Measurements from ENCODE around the gene FMNL2. TPM values are rescaled to one million over a fixed set of nuclear protein-coding genes. Genes with fewer than 3 reads are reported as not detected.

FMNL2 gene
- polyA plus RNA-seq, 12 donors, result 18.6 to 49.7 (median 26.7) TPM; not detected in 1

DNA sequence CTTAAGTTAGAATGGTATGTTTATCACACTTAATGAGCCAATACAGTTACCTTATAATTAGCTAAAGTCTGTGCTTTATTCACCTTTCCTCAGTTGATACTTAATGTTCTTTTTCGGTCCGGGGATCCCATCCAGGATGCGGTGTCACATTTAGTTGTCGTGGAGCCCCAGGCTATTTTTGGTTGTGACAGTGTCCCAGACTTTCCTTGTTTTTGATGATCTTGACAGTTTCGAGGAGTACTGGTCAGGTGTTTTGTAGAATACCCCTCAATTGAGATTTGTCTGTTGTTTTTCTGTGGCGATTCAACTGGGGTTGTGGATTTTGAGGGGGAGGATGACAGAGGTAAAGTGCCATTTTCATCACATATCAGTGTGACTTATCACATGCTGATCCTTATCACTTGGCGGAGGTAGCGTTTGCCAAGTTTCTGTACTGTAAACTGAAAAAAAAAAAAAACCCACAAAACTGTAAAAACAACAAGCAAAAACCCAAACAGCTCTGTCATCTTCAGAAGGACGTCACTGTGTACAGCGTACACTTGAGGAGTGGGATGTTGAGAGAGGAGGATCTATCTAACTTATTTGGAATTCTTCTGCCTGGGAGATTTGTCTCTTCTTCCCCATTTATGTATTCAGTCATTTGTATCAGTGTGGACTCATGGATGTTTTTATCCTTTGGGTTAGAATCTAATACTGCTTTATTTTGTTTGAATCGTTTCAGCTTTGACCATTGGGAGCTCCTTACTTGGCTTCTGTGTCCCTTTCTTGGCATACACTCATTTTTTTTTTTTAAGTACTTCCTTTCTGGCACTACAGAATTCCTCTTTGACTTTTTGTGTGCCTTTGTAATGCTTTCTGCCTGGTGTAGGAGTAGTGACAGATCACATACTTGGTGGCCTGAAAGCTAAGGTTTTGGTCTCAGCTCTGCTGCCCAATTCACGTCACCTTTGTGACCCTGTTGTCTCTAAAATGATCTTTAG lies 68.1 kb downstream of the FMNL2 start:
- DNase-seq, result no peak

DNA sequence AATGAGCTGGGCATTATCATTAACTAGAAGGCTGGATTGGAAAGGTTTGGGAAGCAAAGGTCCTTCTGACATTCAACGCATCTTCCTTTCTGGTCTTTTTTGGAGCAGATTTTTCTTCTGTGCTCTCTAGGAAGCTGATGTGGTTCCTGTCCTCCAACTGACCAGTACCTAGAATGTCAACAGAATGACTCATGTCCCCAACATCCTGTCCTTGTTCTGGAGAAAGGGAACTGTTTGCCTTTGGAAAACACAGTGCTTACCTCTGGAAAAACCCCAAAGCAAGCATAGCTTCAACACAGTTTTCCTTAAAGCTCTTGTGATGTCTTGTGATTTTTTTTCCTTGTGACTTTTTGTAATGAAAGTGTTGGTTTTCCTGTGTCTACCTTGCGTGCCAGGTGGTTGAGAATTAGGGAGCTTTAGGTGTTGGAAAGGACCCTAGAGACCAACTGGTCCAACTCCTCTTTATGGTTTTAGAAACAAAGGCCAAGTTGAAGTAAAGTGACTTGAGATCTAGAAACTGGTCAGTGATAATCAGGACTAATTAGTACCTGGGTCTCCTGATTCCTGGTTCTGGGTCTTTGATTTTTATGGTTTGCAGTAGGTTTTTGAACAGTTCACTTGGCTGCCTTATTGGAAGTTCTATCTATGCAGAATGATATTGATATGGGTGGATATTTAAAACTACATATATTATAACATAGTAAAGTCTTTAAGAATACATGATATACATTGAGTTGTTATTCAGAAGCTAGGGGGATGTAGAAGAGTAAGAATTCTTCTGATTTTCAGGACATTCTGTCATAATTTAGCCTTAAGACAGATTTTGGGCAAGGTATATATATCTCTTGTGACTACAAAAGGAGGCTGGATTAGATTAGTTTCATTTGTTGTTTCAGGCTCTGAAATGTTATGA lies 70.5 kb downstream of the FMNL2 start:
- no peak for DNase-seq

DNA sequence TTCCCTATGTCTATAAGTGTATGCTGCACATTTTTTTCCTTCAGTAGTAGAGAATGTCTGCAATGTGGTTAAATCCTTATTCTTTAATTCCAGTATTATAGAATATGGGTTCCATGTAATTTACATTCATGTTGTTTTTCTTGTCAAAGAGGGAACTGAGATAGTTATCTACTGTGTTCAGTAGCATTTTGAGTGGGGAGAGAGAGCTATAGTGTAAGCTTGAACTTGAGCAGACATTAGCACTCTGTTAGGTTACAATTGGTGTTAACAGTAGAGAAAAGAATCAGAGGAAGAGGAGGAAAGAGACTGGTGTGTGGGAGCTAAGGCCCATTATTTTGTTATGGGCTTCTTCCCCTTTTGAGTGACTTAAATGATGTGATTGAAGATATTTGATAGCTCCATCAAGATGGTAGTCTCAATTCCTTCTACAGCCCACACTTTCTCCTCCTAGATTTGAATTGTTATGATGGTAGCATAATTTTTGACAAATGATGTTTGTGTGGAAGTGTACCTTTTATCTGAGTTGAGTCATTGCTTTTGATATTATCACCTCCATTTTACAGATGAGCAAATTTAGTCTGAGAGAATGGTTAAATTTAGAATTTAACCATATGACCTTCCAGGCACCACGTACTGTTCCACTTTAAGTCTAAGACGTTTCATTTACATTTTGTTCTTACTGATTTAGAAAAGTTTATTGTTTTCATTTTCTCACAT lies 71.3 kb downstream of the FMNL2 start:
- DNase-seq, result no peak

DNA sequence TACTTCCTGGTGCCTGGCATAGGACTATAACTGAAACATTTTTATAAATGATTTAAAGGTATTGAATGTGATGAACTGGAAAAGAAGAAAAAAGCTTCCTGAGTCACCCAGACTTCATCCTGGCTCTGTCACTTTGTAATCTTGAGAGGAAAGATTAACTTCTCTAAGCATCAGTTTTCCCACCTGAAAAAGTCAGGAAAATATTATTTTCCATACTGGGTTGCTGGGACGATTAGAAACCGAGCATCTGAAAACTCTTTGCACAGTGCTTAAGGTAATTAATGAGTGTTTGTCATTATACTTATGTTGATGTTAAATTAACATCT lies 71.8 kb downstream of the FMNL2 start:
- DNase-seq, result no peak

DNA sequence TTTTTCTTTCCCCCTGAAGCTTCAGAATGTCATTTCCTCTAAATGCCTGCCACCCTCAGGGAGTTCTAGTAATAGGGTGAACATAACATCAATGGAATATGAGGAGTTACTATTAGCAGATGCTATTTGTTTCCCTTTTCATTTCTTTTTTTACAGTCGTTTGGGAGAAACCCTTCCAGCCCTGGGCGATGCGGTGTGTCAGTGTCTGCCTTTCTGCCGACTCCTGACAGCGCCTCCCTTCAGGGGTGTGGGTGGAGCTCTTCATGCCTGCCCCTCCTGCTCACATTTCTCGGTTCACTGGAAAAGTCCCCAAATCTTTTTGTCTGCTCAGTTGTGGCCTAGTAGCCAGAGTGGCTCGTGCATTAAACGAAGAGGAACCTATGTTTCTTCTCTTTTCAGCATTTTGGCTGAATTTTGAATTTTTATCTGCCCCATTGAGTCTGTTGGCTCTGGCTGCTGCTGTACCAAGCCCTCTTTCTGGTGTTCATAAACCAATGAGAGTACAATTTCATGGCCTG lies 72.3 kb downstream of the FMNL2 start:
- no peak for DNase-seq

DNA sequence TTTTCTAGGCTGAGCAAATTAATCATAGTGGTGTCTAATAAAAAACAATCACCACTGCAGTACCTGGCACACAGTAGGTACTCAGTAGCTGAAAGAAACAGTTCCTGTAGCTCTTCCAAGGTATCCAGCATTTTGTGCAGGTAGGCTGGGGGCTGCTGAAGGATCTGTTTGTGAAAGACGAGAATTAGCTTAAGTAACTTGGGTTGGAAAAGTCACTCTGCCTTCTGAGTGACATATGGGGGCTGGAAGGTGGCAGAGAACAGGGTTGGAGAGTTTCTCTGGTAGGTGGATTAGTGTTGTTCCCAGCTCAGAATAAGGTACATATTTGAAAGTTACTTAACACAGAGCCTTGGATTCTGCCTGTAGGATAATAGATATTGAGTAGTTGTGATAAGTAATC lies 72.8 kb downstream of the FMNL2 start:
- no peak for DNase-seq

DNA sequence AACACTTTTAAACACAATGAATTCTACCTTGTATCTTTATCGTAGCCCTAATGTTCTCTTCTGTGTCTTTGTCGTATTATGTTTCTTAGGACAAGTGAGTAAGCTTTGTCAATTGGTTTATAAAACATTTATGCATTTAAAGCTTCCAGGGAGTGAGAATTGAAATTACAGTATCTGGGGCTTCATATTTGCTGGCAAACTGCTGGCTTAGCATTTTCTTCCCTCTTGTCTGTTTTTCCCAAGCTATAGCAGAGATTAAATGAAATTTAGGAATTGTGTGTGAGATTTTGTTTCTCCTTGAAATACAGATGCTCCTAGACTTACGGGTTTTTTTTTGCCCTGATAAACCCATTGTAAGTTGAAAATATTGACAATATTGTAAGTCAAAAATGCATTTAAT lies 73.3 kb downstream of the FMNL2 start:
- DNase-seq, result no peak

DNA sequence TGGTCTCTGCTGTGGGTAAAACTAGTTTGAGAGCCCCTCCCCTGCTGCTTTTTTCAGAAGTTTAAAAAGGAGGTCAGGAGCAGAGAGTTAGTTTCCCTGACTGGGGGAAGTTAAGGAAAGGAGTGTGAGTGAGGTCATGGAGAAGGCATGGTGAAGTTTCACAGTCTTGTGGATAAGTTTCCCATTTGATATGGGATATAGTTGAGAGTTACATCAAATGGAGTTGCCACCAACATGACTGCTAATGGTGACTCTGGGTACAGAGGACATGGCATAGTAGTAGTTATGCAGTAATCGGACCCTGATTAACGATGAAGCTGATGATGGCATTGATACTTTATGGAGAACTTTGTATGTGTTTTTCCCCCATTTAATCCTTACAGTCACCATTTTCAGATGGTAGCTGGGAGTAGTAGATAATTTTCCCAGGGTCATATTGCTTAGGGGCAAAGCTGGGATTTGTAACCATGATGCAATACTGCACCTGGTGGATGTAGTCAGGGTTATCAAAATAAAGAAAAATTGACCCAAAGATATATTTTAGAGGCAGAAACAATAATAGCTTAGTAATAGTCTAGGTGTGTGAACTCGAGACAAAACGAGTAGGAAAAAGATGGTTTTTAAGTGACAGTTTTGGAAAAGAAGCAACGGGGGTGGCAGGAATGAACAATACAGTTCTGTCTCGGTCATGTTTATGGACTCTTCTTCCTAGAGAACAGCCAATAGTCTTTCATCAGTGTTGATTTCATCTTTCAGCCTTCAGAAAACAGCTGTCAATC lies 74.6 kb downstream of the FMNL2 start:
- DNase-seq, result no peak

DNA sequence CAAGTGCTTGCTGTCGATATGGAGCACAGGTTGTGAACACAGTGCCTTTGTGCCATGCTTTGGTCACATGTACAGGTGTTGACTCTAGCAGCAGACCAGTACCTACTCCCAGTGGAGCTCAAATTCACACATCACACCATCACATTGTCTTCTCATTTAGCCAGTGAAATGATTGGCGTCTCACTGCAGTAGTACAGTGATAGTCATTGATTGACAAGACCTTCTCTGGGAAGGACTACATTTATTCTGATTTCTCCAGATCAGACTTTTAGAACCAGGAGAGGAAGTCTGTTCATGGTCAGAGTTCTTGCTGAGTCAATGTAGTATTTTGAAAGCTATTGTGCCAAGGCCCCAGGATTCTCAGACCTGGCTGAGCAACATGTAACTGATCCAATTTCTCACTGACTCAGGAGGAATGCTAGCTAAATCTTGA lies 75.2 kb downstream of the FMNL2 start:
- DNase-seq, result no peak

DNA sequence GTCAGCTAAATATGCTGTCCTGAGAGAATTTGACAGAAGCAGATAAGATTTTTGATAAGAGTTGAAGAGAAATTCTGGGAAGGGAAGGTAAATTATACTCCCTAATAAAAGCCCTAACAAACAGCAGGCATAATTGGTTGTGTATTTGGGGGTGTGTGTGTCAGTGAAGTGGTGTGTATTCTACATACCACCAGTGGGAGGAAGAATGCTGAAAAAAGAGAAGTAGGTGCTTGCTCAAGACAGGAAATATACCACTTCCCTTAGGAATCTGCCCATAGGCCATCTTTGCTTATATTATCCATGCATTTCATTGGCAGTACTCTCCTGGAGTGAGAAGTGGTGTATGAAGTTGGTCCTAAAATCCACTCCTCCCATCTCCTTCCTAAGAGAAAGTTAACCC lies 76.2 kb downstream of the FMNL2 start:
- DNase-seq, result no peak

DNA sequence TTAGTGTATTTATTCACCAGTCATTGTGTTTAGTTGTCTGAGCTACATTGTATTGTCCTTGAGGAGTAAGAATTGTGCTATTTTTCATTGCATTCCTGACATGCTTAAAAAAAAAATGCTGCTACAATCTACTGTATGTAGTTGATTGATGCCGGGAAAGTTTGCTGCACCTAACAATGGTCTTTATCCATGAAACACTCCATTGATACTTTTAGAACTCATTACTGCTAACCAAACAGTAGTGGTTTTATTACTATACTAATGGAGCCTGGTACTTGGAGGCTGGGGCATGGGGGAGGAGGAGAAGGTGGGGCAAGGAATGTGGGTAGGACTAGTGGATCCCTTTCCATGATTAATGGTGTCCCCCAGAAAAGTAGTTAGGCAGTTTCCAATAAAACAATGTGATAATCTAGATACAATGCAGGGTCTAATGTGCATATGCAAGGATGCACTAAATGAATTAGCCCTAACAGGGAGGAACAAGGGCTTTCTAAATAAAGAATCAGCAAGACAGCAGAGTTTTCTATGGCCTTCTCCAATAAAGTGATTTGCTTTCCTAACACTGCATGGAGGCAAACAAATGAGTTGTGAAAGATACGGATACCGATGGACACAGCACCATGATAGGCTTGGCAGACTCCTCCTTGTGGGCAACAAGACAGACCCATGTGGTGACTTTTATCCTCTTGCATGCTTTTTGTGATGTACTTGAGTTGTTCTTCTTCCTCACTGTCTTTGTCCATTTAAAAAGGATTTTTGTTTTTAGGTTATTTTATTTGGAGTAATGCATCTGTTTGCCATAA lies 78.5 kb downstream of the FMNL2 start:
- DNase-seq, result no peak

DNA sequence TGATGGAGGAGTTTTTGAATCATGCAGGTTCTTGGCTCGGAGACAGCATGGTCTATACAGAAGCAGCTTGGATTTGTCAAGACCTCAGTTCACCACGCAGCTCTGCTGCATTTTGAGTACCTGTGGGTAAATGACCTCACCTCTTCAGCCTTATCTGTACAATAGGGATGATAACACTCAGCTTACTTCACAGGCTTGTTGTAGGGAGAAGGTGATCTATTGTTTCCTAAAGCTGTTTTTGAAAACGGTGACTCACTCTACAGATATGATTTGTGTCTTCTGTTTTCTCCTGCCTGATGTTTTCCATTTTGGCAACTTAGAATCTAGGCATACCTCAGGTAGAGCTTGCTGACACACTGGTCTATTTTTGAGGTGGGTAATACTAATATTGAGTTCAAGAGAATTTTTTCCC lies 80.3 kb downstream of the FMNL2 start:
- no peak for DNase-seq

DNA sequence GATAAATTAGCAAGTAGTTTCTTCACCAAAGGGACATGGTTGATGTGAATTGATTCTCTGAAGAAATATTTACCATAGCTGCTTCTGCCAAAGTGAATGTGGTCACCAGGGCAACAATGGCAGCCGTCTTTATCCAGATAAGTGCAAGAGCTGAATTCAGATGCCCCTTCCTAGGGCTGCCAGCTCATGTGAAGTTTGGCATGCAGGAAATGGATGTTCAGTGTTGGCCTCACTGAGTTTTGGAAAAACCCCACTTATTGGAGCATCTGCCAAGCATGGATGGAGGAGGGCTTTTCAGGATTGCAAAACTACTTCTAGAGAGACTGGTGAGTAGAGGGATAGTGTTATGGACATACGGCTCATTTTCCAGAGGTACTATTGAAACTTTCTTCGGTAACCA lies 80.8 kb downstream of the FMNL2 start:
- DNase-seq, result no peak

DNA sequence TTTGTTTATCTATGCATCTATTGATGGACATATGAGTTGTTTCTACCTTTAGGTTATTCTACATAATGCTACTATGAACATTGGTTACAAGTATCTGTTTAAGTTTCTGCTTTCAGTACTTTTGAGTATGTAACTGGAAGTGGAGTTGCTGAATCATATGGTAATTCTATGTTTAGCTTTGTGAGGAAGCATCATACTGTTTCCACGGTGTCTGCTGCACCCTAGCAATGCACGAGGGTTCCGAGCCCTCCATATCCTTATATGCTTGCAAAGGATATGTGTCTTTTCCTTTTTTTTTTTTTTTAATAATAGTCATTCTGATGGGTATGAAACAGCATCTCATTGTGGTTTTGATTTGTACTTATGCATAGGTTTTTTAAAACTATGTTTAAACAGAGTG lies 83.7 kb downstream of the FMNL2 start:
- no peak for DNase-seq

DNA sequence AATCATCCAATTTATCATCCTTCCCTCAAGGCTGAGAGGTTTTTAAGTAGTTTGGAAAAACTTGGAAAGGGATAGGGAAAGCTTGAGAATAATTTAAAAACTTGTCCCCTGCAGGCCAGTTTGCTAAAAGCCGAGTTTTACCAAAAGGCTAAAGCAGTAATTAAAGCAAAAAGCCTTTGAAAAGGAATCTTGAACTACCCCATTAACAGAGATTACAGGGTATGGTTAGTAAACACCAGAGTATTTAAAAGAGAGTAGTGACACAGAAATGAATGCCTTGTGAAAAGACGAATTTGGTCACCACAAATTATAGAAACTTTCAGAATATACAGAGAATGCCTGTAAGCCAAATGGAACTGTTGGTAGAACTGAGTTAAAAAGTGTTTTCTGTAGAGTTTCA lies 85.0 kb downstream of the FMNL2 start:
- DNase-seq, result no peak

DNA sequence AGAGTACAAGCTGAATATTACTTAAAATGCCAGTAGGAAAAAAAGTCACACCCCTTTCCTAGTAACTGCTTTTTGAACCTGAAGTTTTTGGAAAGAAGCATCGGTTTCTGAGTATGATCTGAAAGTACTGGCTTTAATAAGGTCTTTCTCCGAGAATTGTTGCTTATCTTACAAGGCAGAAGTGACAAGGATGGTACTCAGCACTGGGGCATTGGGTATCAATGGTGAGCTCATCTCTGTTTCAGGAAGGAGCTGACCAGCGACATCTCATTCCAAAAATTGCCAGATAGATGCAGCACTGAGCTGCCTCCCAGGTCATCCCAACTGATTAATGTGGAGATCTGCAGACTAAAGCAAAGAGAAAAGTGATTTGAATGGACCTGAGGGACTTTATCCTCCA lies 85.4 kb downstream of the FMNL2 start:
- DNase-seq, result no peak

DNA sequence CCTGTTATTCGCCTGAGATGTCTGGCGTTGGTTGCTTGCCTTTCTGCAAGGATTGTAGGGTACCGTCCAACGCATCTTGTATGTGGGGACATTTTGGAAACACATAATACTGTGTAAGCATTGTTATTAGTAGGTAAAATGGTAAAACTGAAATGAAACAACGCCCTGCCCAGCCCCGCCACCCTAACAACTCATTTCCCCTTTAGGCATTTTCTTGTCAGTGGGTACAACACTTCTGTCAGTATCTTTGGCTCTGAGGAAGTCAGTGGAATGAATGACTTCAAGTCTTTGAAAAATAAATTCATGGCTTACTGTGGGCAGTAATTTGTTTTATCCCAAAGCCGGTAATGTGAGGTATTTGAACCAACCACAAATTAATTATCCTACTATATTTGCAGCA lies 86.0 kb downstream of the FMNL2 start:
- DNase-seq, result no peak

DNA sequence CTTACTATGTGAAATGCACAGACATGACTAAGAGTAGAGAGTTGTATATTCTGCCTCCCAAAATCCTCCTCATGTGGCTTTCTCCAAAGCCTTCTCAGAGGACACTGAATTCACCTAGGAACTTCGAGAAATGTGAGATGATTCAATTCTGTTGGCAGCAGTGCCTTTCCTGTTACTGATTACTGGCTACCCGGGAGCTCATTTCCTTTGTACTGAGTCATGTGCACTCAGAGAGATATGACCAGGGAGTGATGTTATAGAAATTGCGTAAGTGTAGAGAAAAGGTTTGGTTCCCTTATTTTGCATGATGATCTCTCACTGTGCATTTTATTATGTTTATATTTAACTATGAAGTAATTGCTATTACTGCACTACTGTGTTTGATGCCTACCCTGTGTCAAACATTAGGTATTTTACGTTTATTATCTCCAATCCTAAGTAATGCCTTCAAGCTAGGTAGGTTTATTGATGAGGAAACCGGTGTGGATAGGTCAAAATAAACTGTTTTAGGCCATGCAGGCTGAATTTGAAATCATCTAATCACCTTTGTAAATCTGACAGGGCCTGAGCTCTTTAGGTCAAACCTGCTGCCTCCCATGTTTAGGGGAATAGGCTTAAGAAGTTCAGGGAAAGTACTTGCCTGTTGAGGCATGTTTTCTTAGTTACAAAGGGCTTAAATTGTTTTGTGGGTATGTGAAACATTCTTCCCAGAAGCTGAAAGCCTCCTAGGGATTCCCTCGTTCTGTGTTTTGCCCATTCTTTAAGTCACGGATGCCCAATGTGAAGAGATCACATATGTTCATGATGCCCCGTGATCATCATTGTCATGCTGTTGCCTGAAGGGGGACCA lies 86.8 kb downstream of the FMNL2 start:
- DNase-seq, result no peak

DNA sequence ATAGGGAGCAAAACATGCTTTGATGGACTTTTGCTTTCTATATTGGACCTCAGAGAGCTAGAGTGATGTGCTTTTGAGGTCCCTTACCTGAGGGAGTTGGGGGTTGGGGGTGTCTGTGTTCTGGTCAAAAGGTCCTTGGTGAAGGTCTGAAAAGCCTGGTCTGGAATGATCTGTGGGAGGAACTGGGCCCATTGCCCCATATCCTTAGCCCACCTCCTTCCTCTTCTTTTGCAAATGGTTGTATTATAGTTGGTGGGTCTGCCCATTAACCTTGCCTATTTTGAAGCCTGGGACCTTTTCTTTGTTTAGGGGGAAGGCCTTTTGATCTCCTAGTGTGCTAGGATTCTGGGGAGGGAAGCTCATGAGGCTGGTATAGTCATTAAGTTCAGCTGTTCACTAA lies 88.7 kb downstream of the FMNL2 start:
- DNase-seq, result no peak
